Osteocyte (in vitro differentiated cells): ENCODE data around the gene HM13. TPM values are rescaled to one million over a fixed set of nuclear protein-coding genes. Genes with fewer than 3 reads are reported as not detected.

Source experiments
- DNase-seq: peaks from one replicate; pipeline ENCODE4 v3.0.0; 2021; ENCODE audit warnings: mixed read lengths; ENCODE audit not compliant: unreplicated experiment; ENCODE audit errors: extremely low spot score
- H3K27ac Mint-ChIP-seq: one replicate; pipeline ENCODE4 v1.8.0; 2021; ENCODE audit warnings: mild to moderate bottlenecking, mixed read lengths; ENCODE audit not compliant: unreplicated experiment
- H3K27me3 Mint-ChIP-seq: one replicate; pipeline ENCODE4 v1.8.0; 2021; ENCODE audit warnings: mixed read lengths; ENCODE audit not compliant: unreplicated experiment
- H3K36me3 Mint-ChIP-seq: one replicate; pipeline ENCODE4 v1.8.0; 2021; ENCODE audit warnings: mixed read lengths; ENCODE audit not compliant: unreplicated experiment
- H3K4me1 Mint-ChIP-seq: one replicate; pipeline ENCODE4 v1.8.0; 2021; ENCODE audit warnings: mixed read lengths; ENCODE audit not compliant: unreplicated experiment
- H3K4me3 Mint-ChIP-seq: one replicate; pipeline ENCODE4 v1.8.0; 2021; ENCODE audit warnings: mild to moderate bottlenecking, moderate library complexity, mixed read lengths; ENCODE audit not compliant: unreplicated experiment
- H3K9me3 Mint-ChIP-seq: one replicate; pipeline ENCODE4 v1.8.0; 2021; ENCODE audit warnings: mixed read lengths; ENCODE audit not compliant: unreplicated experiment
- CTCF ChIP-seq: fragments of 200-600 bp; sonication (generic); IDR thresholded peaks from 2 replicates; pipeline ENCODE4 v1.5.0; 2021; ENCODE audit warnings: antibody characterized with exemption, mild to moderate bottlenecking, moderate library complexity
- total RNA-seq: library from RNA; stranded (reverse); gene quantifications from 2 replicates; pipeline ENCODE4 v1.2.1, GENCODE V29; 2021

Gene HM13
- total RNA-seq, 1 donor from 2014 or later = 173 TPM

DNA sequence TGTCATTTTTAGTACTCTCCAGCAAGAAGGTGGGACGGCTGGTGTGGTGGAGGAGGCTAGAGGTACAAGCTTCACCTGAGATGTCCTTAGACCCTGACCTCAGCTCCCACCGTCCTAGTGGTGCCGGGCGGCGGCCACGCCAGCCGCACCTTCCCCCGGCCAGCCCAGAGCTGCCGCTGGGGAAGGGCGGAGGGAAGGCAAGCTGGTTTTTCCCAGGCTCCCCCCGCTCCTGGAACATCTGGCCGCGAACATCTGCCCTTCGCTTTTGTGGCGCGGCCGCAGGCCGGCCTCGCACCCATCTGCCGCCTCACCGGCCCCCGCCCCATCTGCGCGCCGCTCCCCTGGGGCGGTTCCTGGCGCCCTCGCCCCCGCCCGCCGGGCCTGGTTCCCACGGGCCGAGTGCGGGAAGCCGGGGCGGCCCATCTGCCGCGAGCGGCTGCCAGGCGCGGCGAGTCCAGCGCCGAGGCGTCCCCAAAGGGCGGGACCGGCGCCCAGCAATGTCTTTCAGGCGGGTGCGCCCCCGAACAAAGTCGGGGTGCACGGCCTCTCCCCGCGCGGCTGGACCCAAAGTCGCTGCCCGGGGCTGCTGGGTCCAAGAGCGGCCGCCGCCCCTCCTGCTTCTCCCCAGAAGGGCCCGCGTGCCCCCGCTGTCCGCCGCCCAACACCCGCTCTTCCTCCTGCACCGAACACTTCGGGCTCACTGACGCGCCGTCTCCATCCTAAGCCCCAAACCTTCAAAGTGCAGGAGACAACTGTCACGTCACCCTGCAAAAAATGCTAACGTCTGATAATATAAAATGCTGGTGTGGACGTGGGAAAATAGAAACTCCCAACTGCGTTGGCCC lies 73.5 kb downstream of the HM13 start:
- peaks cover 12% of the 10 kb centered on the region for H3K4me1 Mint-ChIP-seq
- peak overlapping the region; percentile 63 for H3K4me3 Mint-ChIP-seq
- no peaks in the 10 kb centered on the region for H3K9me3 Mint-ChIP-seq
- H3K27ac Mint-ChIP-seq = no peak overlapping the region
- H3K36me3 Mint-ChIP-seq = no peaks in the 10 kb centered on the region
- no peak for DNase-seq
- no peaks in the 10 kb centered on the region for H3K27me3 Mint-ChIP-seq
- TF ChIP-seq CTCF = no peak

DNA sequence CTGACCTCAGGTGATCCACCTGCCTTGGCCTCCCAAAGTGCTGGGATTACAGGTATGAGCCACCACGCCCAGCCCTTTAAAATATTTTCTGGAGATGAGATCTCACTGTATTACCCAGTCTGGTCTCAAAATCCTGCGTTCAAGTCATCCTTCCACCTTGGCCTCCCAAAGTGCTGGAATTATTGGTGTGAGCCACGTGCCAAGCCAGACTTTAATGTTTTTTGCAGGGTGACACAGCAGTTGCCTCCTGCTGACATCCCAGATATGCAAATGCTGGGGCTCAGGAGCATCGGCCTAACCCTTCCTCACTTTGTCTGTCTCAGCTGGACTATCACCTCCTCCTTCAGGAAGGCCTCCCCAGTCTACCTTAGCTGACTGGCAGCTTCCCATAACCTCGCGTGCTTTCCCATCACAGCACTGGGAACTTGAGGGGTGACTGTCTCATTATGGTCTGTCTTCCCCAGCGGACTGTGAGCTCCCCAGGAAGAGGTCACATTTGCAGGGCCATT lies 76.5 kb downstream of the HM13 start:
- Mint-ChIP-seq H3K4me1 (peaks cover 42% of the 10 kb centered on the region), H3K27ac (no peak overlapping the region), H3K9me3 (no peaks in the 10 kb centered on the region), H3K4me3 (no peak overlapping the region), H3K27me3 (no peaks in the 10 kb centered on the region), H3K36me3 (no peaks in the 10 kb centered on the region)
- no peak for DNase-seq
- no peak for TF ChIP-seq CTCF

DNA sequence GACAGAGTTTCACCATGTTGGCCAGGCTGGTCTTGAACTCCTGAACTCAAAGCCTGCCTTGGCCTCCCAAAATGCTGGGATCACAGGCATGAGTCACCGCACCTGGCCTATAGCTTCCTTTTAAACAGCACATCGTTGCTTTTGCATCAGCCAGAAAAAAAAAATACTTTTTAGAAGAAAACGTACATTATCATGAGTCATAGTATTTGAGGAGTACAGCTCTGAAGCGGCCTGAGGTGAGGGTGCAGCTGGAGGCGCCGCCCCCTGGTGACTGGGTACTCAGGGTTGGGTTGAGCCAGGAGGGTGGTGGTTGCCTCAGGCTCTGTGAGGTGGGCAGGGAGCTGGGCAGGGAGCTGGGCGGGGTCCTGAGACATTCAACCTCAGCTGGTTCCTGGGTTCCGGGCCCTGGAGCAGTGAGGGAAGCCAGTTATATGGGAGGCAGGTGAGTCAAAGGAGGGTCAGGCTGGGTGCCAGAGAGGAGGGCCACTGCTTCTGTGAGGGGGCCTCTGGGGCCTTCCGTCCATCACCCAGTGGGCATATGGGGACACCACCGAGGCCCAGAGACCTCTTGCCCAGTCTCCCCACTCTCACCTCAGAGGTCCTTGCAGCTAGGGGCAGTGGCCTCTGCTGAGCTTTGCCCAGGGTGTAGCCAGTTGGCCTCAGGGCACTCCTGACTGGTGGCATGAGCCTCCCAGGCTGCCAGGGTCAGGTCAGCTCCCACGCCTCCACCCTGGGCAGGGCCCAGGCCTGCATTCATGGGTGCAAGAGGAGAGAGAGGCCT lies 79.2 kb downstream of the HM13 start:
- Mint-ChIP-seq H3K9me3 (no peaks in the 10 kb centered on the region), H3K36me3 (no peaks in the 10 kb centered on the region), H3K4me1 (peaks cover 44% of the 10 kb centered on the region), H3K4me3 (no peak overlapping the region), H3K27me3 (no peaks in the 10 kb centered on the region), H3K27ac (peak overlapping the region; percentile 38)
- TF ChIP-seq CTCF = no peak
- no peak for DNase-seq

GRCh38 chr20:31594002-31594557 lies 79.8 kb downstream of the HM13 start:
- Mint-ChIP-seq H3K4me1 (peaks cover 42% of the 10 kb centered on the region), H3K27me3 (no peaks in the 10 kb centered on the region), H3K27ac (peak overlapping the region; percentile 38), H3K4me3 (no peak overlapping the region), H3K9me3 (no peaks in the 10 kb centered on the region), H3K36me3 (no peaks in the 10 kb centered on the region)
- DNase-seq = no peak
- no peak for TF ChIP-seq CTCF
